Activated T-helper 1 cell treated with Interleukin-2 at 50 U/mL for 16 hours (primary cell): Measurements from ENCODE around the gene MOV10.
A peak's percentile ranks its signal among the peaks of the same experiment; 100 is the strongest.
"Not testable (repeated sequence)": the region's sequence is repeated elsewhere in the genome, so short reads cannot be mapped to it uniquely, and the experiment has no call there.

Source experiments
- DNase-seq: peaks from one replicate; pipeline ENCODE4 v3.0.0-alpha.2; 2020; ENCODE audit warnings: low read depth

The MOV10 gene

GRCh38 chr1:112674440-112674985, at the start of gene MOV10:
Gene MOV10 (plus strand): TSS chr1:112674659. CDS start chr1:112674913, 254 bp downstream.
- DNase-seq, result peak; percentile 37

DNA sequence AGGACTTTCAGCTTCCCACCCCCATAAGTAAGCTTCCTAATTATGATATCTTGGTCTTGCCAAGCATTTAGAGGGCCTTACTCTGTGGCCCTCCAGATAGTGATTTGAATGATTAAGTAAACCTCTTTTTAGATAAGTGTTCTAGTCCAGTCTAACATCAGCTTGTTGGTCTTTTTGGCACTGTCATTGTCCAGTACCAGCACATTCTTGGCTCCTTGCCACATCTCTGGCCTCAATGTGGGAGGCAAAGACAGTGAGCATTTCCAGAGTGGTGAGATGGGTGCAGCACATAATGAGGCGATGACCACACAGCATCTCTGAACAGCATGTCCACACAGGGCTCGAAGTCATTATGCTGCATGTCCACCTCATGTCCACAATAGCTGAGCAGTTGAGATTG, 48.8 kb upstream of the MOV10 start:
- DNase-seq, result no peak

- no peak for DNase-seq
Measured at GRCh38 chr1:112626193-112626592, 48.3 kb upstream of the MOV10 start.

- DNase-seq, result no peak
Measured at GRCh38 chr1:112626887-112627286, 47.6 kb upstream of the MOV10 start.

GRCh38 chr1:112628516-112628915, 45.9 kb upstream of the MOV10 start:
- DNase-seq, result no peak

DNA sequence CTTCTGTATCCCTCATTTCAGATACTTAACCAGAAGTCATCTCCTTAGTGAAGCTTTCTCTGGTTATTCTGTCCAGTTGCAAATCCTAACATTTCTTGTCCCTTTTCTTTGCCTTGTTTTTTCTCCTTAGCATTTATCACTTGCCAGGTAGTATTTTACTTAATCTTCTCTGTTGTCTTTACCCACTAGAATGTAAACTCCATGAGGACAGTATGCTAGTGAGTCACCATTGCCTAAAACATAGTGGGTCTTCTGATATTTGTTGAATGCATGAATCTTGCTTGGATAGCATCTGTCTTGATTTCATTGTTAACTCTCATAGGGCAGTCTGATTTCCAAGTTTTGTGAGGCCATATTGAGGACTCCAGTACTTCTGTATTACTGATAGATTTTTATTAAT, 45.2 kb upstream of the MOV10 start:
- no peak for DNase-seq

DNA sequence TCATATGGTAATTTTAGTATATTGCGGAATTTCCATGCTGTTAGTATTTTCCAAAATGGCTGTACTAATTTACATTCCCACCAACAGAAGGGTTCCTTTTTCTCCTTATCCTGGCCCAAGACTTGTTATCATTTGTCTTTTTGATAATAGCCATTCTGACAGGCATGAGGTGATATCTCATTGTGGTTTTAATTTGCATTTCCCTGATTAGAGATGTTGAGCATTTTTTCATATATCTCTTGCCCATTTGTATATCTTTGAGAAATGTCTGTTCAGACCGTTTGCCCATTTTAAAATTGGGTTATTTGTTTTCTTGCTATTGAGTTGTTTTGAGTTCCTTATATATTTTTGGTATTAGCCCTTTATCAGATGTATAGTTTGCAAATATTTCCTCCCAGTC, 40.8 kb upstream of the MOV10 start:
- DNase-seq, result no peak

DNA sequence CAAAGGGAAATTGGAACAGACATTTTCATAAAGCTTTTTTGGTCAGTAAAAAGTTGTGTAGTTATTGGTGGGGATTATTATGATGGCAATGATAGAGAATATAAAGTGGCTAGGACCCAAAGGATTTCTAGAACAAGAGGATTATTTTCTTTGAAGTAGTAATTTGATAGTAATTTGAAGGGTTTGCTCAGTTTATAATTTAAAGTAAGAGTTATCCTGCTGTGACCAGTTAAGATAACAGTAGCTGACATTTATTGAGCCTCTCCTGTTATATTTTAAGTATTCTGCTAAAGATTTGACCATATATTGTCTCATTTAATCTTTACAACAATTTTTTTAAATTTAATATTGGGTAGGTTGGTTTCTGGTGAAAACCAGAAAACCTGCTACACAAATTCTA, 40.1 kb upstream of the MOV10 start:
- DNase-seq, result no peak

DNA sequence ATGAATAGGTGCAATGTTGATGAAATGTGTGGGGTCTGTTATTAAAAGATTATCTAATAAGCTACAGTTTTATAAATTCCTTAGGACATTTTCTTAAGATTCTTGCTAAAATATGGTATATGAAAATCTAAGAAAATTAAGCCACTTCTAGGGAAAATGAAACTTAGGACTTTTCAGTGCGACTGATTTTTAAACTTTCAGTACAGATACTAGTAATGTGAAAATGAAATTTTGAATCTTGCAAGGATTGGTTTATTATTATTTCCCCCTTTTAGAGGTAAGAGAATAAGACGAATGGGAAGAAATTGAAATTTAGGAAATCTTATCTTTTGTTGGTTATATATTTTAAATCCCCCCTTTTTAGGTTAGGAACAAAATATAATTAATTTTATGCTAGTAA, 38.4 kb upstream of the MOV10 start:
- no peak for DNase-seq

DNA sequence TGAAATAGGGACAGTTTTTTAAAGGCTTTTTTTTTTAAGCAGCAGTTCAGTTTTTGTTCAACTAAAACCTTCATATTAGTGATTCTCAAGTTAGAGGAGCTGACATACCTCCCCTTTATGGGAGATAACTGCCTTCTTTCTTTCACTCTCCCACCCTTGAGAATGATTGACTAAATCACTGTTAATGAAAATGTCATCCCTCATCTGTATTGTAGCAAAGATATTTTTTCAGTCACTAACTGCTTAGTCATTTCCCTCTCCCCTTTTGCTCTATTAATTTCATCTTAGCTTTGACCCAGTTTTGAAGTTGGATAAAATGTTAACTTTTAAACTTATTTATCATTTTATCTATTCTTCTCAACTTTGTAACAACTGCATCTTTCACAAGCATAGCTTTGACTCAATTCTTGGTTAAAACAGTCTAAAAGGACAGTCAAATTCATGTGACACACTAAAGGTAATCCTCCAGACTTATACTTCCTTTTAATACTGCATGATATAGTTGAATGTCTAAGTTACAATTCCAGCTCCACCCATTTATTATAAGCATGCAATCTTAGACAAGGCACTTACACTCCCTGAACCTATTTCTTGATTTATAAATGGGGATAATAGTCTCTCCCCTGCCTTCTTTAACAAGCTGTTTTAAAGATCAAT, 37.7 kb upstream of the MOV10 start:
- DNase-seq, result no peak

DNA sequence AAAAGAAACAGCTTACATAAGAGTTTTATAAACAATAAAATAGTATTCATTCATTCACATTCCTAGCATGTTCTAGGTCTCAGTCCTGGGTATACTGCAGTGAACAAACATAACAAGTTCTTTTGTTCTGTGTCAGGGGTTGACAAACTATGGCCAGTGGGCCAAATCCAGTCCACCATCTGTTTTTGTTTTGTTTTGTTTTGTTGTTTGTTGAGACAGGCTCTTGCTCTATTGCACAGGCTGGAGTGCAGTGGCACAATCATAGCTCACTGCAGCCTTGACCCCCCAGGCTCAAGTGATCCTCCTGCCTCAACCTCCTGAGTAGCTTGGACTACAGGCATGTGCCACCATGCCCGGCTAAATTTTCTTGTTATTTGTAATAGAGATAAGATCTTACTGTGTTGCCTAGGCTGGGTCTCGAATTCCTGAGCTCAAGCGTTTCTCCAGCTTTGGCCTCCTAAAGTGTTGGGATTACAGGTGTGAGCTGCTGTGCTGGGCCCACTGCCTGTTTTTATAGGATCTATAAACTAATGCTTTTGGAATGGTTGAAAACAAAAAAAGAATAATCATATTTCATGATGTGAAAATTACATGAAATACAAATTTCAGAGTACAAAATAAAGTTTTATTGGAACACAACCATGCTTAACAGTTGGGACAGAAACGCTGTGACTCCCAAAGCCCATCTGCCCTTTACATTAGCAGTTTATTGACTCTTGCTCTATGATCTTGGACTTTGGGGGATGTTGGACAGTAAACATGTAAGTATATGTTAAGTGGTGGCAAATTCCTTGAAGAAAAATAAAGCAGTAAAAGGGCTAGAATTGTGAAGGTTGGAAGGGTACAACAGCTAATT, 37.0 kb upstream of the MOV10 start:
- no peak for DNase-seq

DNA sequence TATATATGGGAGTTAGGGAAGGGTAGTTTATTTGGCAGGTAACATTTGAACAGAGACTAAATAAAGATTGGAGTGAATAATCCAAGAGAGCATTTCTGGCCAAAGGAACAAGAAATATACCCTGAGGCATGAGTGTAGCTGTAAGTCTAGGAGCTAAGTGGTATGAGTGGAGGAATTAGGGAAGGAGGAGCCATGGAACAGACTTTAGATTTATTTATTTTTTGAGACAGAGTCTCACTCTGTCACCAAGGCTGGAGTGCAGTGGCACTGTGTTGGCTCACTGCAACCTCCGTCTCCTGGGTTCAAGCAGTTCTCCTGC, 36.4 kb upstream of the MOV10 start:
- DNase-seq, result no peak

- DNase-seq, result not testable (repeated sequence)
Measured at GRCh38 chr1:112640437-112640836, 34.0 kb upstream of the MOV10 start.

- no peak for DNase-seq
Measured at GRCh38 chr1:112643080-112643479, 31.4 kb upstream of the MOV10 start.

DNA sequence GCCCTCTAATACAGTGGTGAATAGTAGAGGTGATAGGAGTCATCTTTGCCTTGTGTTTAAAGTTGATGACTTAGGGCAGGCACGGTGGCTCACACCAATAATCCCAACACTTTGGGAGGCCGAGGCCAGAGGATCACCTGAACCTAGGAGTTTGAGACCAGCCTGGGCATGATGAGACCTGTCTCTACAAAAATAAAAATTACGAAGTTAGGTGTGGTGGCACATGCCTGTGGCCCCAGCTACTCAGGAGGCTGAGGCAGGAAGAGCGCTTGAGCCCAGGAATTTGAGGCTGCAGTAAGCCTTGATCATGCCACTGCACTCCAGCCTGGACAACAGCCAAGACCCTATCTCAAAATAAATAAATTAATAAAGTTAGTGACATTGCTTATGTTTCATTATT, 28.2 kb upstream of the MOV10 start:
- DNase-seq, result no peak

- DNase-seq, result no peak
Measured at GRCh38 chr1:112651205-112651604, 23.3 kb upstream of the MOV10 start.

- no peak for DNase-seq
Measured at GRCh38 chr1:112665857-112666256, 8.6 kb upstream of the MOV10 start.

DNA sequence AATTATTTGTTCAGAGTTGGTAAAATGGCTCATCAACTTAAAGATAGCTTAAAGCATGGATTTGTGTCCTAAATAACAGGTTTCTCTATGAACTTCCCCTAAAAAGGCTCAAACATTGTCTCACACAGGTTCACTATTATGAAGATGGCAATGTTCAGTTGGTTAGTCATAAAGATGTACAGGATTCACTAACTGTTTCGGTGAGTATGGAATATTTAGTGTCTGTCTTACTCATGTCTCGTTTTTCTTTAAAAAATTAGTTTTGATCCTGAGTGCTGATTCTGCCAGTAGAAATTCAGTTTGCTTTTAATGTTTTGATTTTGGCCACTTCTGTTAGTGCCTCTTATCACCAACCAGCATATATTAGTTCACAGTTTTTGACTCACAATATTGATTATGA, 7.5 kb upstream of the MOV10 start:
- no peak for DNase-seq

DNA sequence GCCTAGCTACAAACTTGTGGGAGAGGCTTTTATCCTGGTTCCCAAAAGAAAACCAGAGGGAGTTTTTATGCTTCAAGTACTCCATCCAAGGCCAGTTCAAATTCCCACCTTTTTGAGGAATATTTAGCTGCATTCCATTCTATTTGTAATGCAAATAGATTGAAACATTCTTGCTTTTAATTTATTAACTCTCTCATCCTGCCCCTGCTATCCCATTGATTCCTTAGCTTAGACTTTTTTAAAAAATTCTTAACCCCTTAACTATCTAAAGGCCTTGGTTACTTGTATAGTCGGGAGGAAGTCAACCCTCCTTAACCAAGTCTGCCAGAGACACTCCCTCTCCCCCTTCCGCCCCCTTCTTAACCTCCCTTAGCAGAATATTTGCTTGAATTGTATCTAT, 2.5 kb upstream of the MOV10 start:
- DNase-seq, result no peak

GRCh38 chr1:112672842-112673241, 1.6 kb upstream of the MOV10 start:
- no peak for DNase-seq

DNA sequence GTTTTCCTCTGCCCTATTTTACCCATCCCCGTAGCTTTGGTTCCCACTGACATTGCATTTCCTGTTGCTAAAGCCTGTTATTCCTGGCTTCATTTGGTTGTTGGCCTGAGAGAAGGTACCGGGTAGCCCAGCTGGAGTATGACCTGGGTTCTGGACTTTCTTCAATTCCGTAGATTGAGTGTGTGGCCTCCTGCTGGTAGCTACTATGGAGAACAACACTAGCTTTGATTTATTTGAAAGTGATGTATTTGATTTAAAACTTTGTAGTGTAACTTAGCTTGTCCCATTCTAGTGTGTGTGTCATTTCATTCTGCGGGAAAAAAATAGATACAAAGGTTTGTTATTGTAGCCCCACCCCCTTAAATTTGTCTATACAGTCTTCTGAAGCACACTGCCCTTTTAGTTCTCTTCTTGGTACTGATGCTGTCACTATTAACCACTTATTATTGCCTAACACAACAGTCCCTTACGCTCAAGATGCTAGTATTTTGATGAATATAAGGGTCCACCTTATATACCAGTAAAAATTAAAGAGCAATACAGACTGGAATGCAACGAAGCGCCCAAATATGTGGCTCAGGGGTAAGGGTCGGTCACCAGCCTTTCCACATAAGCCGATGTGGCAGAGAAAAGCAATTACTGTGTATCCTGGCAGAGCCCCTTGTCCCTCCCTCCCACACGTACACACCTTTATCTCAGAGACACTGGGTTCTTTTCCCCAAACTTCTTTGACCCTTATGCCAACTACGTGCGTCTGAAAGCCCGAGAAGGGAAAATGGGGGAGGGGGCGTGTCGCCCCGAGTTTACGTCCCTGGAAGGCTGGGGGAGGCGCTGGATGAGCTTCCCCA, 643 bp upstream of the MOV10 start:
- DNase-seq, result no peak

GRCh38 chr1:112674986-112675727, 698 bp downstream of the MOV10 start:
- DNase-seq, result peak; percentile 23
